ENCODE measurements around the gene ERMARD.

Gene ERMARD

GRCh38 chr6:169738204-169738975, 13.0 kb upstream of the ERMARD start:
- no peak overlapping the region for H3K27ac ChIP-seq
- TF ChIP-seq CTCF (IDR thresholded peaks at IDR 0.05) (no peak), ZFX (IDR thresholded peaks at IDR 0.05; ENCODE audit: borderline replicate concordance) (no peak)

GRCh38 chr6:169738976-169739529, 12.4 kb upstream of the ERMARD start:
- no peak overlapping the region for H3K27ac ChIP-seq
- TF ChIP-seq ZFX (IDR thresholded peaks at IDR 0.05; ENCODE audit: borderline replicate concordance) = no peak
- TF ChIP-seq CTCF (IDR thresholded peaks at IDR 0.05) = no peak

GRCh38 chr6:169741344-169741743, 10.1 kb upstream of the ERMARD start:
- H3K27ac ChIP-seq = no peak overlapping the region
- TF ChIP-seq ZFX (IDR thresholded peaks at IDR 0.05; ENCODE audit: borderline replicate concordance) = no peak
- TF ChIP-seq CTCF (IDR thresholded peaks at IDR 0.05) = no peak

- TF ChIP-seq CTCF (IDR thresholded peaks at IDR 0.05) = no peak
- no peak for TF ChIP-seq ZFX (IDR thresholded peaks at IDR 0.05; ENCODE audit: borderline replicate concordance)
These were observed 6.0 kb upstream of the ERMARD start for GRCh38 chr6:169745405-169745804.

GRCh38 chr6:169746556-169746955, 4.9 kb upstream of the ERMARD start:
- no peak overlapping the region for H3K27ac ChIP-seq

More at GRCh38 chr6:169745405-169745804, 6.0 kb upstream of the ERMARD start:
- H3K27ac ChIP-seq = no peak overlapping the region

GRCh38 chr6:169752074-169752623, 727 bp downstream of the ERMARD start:
- H3K27ac ChIP-seq = peak overlapping the region; percentile 93
- no peak for TF ChIP-seq ZFX (IDR thresholded peaks at IDR 0.05; ENCODE audit: borderline replicate concordance)

More at GRCh38 chr6:169746556-169746955, 4.9 kb upstream of the ERMARD start:
- TF ChIP-seq ZFX (IDR thresholded peaks at IDR 0.05; ENCODE audit: borderline replicate concordance) (no peak), CTCF (IDR thresholded peaks at IDR 0.05) (no peak)

- no peak overlapping the region for H3K27ac ChIP-seq
- TF ChIP-seq ZFX (IDR thresholded peaks at IDR 0.05; ENCODE audit: borderline replicate concordance) (no peak), CTCF (IDR thresholded peaks at IDR 0.05) (no peak)
These were observed 3.7 kb downstream of the ERMARD start for GRCh38 chr6:169755162-169755561.
